Measurements from ENCODE around the gene SEC14L3.

DNA sequence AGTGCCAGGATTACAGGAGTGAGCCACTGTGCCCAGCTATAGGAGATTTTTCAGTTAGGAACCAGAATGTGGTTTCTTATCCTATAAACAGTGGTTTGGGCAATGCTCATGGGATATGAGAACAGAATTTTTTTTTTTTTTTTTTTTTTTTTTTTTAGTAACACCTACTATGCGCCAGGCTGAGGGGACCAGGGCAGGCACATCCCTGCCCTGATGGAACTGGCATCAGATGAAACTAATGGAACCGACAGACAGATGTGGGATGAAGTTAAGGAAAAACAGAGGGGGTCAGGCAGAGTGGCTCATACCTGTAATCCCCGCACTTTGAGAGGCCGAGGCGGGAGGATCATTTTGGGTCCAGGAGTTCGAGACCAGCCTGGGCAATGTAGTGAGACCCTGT lies 28.8 kb upstream of the SEC14L3 start:
- no peak for TF ChIP-seq EZH2 (IDR thresholded peaks at IDR 0.05; ENCODE audit: insufficient read depth, poor library complexity, severe bottlenecking)
- TF ChIP-seq EZH2phosphoT487 (IDR thresholded peaks at IDR 0.05; ENCODE audit: insufficient read depth, low read depth): no peak

All from GM23248 (cell line).